Tongue (tissue), 2 donors: ENCODE results near the gene IKZF2. TPM values are rescaled to one million over a fixed set of nuclear protein-coding genes. Genes with fewer than 3 reads are reported as not detected.

Experiments
- DNase-seq: peaks from one replicate; pipeline ENCODE4 v3.0.0-alpha.2; 2015
- total RNA-seq: library from RNA; depleted of rRNA; stranded (reverse); fragments of >200 nt; gene quantifications from one replicate; pipeline ENCODE4 v1.2.3, GENCODE V29; 2014

Gene IKZF2
- 28.6 TPM for total RNA-seq

GRCh38 chr2:213151437-213152064 is at the start of gene IKZF2:
Gene IKZF2, minus strand, starts transcription at chr2:213151612. Its CDS starts 2,983 bp downstream, at chr2:213148629.
- DNase-seq: peak; percentile 94

GRCh38 chr2:213199871-213200270 is 48.5 kb upstream of the IKZF2 start:
- DNase-seq: no peak

GRCh38 chr2:213189001-213189899 is 37.8 kb upstream of the IKZF2 start:
- DNase-seq: peak; percentile 57

- DNase-seq: no peak
Observed at GRCh38 chr2:213188533-213188867, 37.1 kb upstream of the IKZF2 start.

GRCh38 chr2:213187833-213188532 is 36.6 kb upstream of the IKZF2 start:
- peak; percentile 19 for DNase-seq

- no peak for DNase-seq
Observed at GRCh38 chr2:213187386-213187785, 36.0 kb upstream of the IKZF2 start.

GRCh38 chr2:213185147-213185822 is 33.9 kb upstream of the IKZF2 start:
- DNase-seq: no peak

GRCh38 chr2:213181712-213182111 is 30.3 kb upstream of the IKZF2 start:
- DNase-seq: no peak

GRCh38 chr2:213177679-213178078 is 26.3 kb upstream of the IKZF2 start:
- DNase-seq: no peak

GRCh38 chr2:213175673-213176247 is 24.3 kb upstream of the IKZF2 start:
- no peak for DNase-seq

GRCh38 chr2:213172641-213173040 is 21.2 kb upstream of the IKZF2 start:
- no peak for DNase-seq

GRCh38 chr2:213171147-213171546 is 19.7 kb upstream of the IKZF2 start:
- no peak for DNase-seq

- DNase-seq: no peak
Observed at GRCh38 chr2:213167271-213167930, 16.0 kb upstream of the IKZF2 start.

GRCh38 chr2:213166109-213166508 is 14.7 kb upstream of the IKZF2 start:
- no peak for DNase-seq

- no peak for DNase-seq
Observed at GRCh38 chr2:213164263-213164662, 12.9 kb upstream of the IKZF2 start.

- DNase-seq: no peak
Observed at GRCh38 chr2:213162516-213163118, 11.2 kb upstream of the IKZF2 start.

- peak; percentile 43 for DNase-seq
Observed at GRCh38 chr2:213161759-213162515, 10.5 kb upstream of the IKZF2 start.

GRCh38 chr2:213159768-213160167 is 8.4 kb upstream of the IKZF2 start:
- DNase-seq: no peak

- DNase-seq: no peak
Observed at GRCh38 chr2:213157242-213157641, 5.8 kb upstream of the IKZF2 start.

GRCh38 chr2:213156717-213157116 is 5.3 kb upstream of the IKZF2 start:
- DNase-seq: no peak
